Glomerular endothelial cell (primary cell): ENCODE measurements around the gene PLA2G4F. TPM values are rescaled to one million over a fixed set of nuclear protein-coding genes. Genes with fewer than 3 reads are reported as not detected.

ENCODE experiments used
- DNase-seq: peaks from one replicate; pipeline ENCODE4 v3.0.0-alpha.2; 2011; ENCODE audit warnings: low read depth, low spot score; ENCODE audit errors: extremely low read depth
- total RNA-seq: library from RNA; depleted of rRNA; stranded (reverse); fragments of >200 nt; gene quantifications from 2 replicates; pipeline ENCODE4 v1.2.3, GENCODE V29; 2015

The PLA2G4F gene
- total RNA-seq, 1 donor from 2014 or later, result not detected

DNA sequence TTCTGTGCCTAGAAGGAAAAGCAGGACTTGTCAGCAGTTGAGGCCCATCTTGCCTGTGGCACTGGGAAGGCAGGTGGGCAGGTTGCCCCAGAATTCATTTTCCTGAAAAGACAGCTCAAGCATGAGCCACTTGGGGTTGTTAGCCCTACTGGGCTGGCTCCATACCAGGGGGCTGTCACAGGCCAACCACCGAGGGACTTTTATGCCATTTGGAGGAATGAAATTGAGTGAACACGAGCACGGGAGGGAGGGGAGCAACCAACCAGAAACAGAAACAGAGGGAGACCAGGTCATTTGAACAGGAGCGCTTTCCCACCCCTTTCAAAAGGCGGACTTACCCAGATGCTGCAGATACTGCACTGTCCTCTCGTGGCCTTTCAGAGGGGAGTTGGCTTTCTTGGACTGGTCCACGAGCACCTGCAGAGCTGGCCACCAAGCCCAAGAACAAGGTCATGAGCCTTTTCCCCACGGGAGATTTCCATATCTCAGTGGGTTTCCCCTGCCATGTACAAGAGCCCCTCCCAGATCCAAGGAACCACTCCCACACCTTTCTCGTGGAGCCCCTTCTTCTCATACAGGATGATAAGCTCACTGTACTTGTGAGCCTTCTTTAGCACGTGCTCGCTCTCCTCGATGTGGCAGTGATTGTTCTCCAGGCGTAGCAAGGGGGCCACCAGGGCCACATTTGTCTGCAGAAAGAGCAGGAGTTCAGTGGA is 9.9 kb upstream of the PLA2G4F start:
- no peak for DNase-seq

DNA sequence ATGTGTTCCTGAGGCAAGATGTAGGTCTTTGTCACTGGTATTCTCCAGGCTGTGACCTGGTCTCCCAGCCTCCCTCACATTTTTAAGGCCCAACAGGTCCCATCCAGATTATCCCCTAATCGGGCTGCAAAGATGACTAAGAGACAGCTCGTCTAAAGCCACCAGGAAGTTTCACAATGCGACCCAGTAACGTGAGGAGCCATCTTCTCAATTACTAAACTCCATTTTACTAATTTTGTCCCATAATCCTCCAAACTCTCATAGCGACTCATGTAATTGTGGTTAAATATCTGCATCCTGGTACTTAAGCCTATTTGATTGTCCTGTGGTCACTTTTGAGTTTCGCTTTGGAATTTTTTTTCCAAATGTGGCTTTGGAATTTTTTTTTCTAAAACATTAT is 8.7 kb upstream of the PLA2G4F start:
- DNase-seq, result no peak

DNA sequence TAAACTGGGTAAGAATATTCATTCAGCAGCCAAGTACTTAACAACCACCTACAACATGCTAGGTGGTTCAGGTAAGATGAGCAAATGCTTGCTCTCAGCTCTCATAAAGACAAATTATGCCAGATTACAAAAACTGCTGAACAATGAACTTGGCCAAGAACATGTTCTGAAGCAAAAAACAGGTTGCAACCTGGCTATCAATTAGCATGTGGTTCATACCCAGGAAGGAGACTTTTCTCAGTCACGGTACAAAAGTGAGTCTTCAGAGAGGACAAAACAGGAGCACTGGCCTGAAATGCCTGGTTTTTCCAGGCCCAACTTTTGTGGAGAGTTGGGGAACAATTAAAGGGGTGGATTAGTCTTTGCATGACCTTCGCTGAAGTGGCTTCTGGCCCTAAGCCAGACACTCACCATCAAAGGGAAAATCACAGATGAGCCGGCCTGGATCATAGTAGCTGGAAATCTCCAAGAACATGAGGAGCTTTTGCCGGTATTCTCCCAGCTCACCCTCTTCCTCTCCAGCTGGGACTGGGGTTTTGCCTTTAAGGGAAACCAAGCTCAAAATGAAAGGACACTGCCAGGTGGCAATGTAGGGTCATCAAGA is 7.6 kb upstream of the PLA2G4F start:
- no peak for DNase-seq

GRCh38 chr15:42163291-42163690 is 6.9 kb upstream of the PLA2G4F start:
- no peak for DNase-seq

- DNase-seq, result no peak
Observed at GRCh38 chr15:42160136-42160535, 3.7 kb upstream of the PLA2G4F start.

DNA sequence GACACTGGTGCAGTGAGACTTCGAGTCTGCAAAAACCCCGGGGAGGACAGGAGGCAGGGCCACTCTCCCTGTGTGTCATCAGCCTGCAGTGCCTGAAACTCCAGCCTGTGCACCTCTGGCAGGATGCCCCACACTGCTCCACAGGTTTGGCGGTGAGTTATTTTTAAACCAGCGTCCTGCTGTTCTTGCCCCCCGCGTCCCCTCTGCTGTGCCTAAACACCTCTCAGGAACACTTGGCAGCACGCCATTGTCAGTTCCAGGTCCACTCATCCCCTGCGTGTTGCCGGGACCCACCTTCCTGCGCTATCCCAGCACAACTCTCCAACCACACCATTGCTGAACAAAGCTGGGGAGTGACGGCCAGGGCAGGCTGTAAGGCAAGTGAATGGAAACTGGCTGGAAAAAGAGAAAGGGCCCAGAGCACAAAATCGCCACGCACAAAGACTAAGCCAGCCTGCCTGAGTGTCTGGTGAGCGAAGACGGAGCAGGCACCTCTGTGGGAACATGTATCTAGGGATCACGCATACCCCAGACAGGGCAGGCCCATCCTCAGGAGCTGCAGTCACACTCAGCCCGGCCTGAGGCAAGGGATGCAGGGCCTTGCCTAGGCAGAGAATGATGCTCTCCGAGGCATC is 3.1 kb upstream of the PLA2G4F start:
- DNase-seq, result no peak

DNA sequence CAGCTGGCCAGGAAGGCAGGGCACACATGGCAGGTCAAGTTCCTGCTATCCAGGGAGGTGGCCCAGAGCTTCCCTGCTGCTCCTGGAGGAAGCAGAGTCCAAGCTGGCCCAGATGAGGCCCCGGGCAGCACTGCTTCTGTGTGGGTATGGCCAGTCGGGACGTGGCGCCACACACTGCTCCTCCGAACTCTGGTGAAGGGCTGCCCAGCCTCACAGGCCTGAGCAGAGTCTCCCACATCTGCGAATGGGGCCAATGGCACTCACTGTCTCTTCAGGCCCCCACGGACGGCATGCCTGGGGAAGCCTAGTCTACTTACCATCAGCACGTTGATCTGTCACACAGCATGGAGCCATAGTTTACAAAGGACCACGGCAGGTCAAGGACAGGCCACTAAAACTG is 2.5 kb upstream of the PLA2G4F start:
- DNase-seq, result no peak

GRCh38 chr15:42157981-42158765 is 1.7 kb upstream of the PLA2G4F start:
- DNase-seq, result no peak

- no peak for DNase-seq
Observed at GRCh38 chr15:42157381-42157780, 945 bp upstream of the PLA2G4F start.

- DNase-seq, result no peak
Observed at GRCh38 chr15:42155546-42156242, 742 bp downstream of the PLA2G4F start.

DNA sequence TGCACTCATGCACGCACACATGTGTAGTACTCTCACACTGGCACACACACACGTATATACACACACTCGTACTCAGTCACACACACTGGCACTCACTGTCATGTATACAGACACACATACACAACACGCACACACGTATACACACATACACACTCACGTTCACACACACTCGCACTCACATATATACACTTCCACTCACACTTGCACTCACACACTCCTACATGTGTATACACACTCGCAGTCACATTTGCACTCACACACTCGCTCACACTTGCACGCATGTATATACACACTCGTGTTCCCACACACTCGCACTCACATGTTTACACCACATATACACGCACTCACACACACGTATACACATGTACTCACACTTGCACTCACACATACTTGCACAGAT is 1.5 kb downstream of the PLA2G4F start:
- no peak for DNase-seq

GRCh38 chr15:42154212-42154941 is 2.1 kb downstream of the PLA2G4F start:
- no peak for DNase-seq

DNA sequence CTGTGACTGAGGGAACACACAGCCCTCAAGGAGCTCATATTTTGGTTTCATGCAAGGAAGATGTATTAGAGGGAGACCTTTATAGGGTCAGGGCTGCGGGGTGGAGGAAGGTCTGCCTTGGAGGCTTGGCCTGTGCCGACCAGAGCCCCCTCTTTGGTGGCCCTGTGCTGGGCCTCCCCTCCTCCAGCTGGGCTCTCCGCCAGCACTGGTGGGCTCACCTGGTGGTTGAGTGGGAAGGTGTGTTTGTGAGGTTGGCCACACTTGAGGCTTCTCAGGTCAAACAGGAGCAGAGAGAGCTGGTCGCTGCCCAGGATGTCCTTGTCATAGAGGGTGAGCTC is 2.6 kb downstream of the PLA2G4F start:
- no peak for DNase-seq

GRCh38 chr15:42152921-42153698 is 3.3 kb downstream of the PLA2G4F start:
- DNase-seq, result no peak

DNA sequence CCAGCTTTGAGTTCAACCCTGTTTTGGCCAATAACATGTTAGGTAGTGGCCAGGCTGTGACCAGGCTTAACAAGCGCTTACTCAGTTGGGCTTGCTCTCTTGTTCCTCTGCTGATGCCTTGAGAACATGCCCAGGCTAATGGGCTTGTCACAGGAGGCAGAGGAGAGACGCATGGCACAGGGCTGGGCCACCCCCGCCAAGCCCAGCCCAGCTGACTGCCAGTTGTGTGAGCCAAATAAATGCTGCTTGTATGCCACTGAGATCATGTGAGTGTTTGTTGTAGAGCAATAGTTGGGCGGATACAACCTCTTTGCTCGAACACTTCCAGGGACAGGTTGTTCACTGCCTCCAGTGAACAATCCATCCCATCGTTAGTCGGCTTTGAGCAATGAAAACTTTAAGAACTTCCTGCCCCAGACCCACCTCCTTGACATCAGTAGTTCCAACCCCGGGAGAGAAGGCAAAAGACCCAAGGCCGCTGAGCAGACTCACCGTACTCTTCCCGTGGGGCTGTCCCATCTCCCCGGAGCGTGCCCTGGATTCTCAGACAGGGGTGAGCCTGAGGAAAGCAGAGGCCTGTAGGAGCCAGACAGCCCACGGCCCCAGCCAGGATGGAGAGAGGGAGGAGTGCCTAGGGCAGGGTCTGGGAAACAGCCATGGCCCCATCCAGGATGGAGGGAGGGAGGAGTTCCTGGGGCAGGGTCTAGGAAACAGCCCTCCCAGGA is 4.1 kb downstream of the PLA2G4F start:
- no peak for DNase-seq

DNA sequence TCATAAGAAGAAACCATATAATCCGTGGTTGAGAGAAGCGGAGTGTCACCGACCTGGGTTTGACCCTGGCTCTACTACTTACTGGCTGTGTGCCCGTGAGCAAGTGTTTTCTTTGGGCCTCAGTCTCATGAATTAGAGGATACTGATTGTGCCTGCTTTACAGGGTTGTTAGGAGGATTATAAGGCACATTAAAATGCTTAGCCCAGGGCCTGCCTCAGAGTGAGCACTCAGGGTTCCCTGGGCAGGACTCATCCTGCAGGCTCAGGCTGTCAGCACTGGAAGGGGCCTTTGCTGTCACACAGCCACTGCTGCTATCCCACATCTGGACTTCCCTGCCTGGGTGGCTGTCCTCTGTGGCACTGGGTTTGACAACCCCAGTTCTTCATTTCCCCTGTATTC is 4.7 kb downstream of the PLA2G4F start:
- DNase-seq, result no peak

DNA sequence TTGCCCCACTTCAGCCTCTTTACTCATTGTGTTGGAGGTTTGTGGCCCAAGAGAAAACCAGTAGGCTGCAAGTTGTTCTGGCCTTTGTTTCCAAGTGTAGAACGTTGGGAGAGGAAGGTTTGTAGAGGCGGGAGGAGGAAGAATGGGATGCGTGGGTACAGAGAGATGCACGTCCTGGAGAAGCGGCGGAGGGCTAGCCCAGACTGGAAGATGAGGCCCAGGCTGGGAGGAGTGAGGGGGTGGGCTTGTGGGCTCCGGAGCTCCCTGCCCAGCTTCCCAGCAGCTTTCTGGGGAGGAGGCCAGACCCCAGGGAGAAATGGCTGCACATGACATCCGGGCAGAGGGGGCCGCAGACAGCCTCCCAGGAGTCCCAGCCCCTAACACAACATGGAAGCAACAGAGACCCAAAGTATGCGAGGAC is 5.3 kb downstream of the PLA2G4F start:
- DNase-seq, result no peak

- no peak for DNase-seq
Observed at GRCh38 chr15:42150219-42150970, 6.0 kb downstream of the PLA2G4F start.
